Transverse colon (tissue), 4 donors: ENCODE measurements around the gene MRGPRD.

ENCODE experiments used
- EP300 ChIP-seq: sonication (generic); formaldehyde crosslinking; IDR thresholded peaks from one replicate; pipeline ENCODE4 v1.6.1; 2017; ENCODE audit warnings: antibody characterized with exemption, low read depth
- POLR2A ChIP-seq: fragments of 450-650 bp; IDR thresholded peaks from one replicate; pipeline ENCODE4 v1.6.1; 2016; ENCODE audit warnings: antibody characterized with exemption, mild to moderate bottlenecking, moderate library complexity
- POLR2AphosphoS5 ChIP-seq, 3 donors: sonication (generic); formaldehyde crosslinking; IDR thresholded peaks; one replicate each; pipeline ENCODE4 v1.6.1; 2016; ENCODE audit warnings: antibody characterized with exemption in 3 of 3
- TF ChIP-seq, protein P1 (sequence below), 5 experiments: fragments of 200-600 bp in 3 of 5; fragments of 450-650 bp in 2 of 5; sonication (generic) in 3 of 5; IDR thresholded peaks; 1 replicate in 2 of 5; 2 replicates in 3 of 5; pipeline ENCODE4 v1.5.1; 2016 to 2017; ENCODE audit warnings: antibody characterized with exemption in 5 of 5, inconsistent platforms in 3 of 5, mild to moderate bottlenecking in 2 of 5, moderate library complexity in 1 of 5

DNA sequence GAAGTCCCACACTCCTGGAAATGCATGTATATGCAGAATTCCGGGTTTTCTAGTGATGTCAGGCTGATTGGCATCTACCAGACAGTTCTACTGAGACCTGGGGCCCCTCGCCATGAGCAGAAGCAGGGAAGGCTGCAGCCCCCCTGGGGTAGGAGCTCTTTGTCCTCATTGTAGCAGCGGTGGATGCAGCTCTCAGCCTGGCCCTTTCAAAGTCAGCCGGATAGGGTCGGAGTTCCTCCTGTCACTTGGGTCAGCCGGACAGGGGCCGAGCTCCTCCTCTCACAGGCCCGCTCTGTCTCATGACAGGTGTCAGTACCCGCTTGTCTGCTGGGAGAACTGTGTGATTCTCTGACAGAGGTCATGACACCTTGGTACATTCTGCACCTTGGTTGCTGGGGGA, 30.0 kb downstream of the MRGPRD start:
- TF ChIP-seq, protein P1, sequence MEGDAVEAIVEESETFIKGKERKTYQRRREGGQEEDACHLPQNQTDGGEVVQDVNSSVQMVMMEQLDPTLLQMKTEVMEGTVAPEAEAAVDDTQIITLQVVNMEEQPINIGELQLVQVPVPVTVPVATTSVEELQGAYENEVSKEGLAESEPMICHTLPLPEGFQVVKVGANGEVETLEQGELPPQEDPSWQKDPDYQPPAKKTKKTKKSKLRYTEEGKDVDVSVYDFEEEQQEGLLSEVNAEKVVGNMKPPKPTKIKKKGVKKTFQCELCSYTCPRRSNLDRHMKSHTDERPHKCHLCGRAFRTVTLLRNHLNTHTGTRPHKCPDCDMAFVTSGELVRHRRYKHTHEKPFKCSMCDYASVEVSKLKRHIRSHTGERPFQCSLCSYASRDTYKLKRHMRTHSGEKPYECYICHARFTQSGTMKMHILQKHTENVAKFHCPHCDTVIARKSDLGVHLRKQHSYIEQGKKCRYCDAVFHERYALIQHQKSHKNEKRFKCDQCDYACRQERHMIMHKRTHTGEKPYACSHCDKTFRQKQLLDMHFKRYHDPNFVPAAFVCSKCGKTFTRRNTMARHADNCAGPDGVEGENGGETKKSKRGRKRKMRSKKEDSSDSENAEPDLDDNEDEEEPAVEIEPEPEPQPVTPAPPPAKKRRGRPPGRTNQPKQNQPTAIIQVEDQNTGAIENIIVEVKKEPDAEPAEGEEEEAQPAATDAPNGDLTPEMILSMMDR (IDR thresholded peaks at IDR 0.05) = no peak
- TF ChIP-seq POLR2A (no peak), EP300 (no peak), POLR2AphosphoS5 (IDR thresholded peaks at IDR 0.05) (no peak)
